Epithelial cell of esophagus (primary cell): ENCODE results near the gene MTIF3.
A peak's percentile ranks its signal among the peaks of the same experiment; 100 is the strongest.

Experiments
- DNase-seq: peaks from one replicate; pipeline ENCODE4 v3.0.0; 2010; ENCODE audit warnings: low read depth
- H3K4me3 ChIP-seq: 2 replicates; pipeline ENCODE4 v1.5.1; 2011; ENCODE audit warnings: mild to moderate bottlenecking, low read length, control low read depth
- TF ChIP-seq, protein P1 (sequence below): IDR thresholded peaks from 2 replicates; pipeline ENCODE4 v1.5.1; 2011; ENCODE audit warnings: low read depth, mild to moderate bottlenecking, low read length, control low read depth, inconsistent platforms; ENCODE audit not compliant: insufficient read depth; ENCODE audit errors: missing control alignments

Gene MTIF3

DNA sequence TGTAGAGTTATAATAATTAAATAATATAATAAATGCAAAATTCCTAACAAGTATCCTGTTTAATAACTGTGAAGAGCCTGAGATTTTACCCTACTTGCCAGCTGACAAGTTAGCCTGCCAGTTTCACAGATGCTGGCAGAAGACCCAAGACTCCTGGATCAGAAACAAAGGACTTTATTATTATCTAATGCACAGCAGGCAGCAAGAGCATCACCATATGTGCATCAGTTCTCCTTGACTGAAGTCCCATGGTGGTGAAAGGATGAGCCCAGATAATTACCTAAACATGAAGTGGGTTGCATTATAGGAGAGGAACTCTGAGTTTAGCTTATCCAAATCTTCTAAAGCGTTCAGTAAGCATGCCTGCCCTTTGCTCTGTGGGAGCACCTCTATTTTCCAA lies 39.1 kb upstream of the MTIF3 start:
- TF ChIP-seq, protein P1, sequence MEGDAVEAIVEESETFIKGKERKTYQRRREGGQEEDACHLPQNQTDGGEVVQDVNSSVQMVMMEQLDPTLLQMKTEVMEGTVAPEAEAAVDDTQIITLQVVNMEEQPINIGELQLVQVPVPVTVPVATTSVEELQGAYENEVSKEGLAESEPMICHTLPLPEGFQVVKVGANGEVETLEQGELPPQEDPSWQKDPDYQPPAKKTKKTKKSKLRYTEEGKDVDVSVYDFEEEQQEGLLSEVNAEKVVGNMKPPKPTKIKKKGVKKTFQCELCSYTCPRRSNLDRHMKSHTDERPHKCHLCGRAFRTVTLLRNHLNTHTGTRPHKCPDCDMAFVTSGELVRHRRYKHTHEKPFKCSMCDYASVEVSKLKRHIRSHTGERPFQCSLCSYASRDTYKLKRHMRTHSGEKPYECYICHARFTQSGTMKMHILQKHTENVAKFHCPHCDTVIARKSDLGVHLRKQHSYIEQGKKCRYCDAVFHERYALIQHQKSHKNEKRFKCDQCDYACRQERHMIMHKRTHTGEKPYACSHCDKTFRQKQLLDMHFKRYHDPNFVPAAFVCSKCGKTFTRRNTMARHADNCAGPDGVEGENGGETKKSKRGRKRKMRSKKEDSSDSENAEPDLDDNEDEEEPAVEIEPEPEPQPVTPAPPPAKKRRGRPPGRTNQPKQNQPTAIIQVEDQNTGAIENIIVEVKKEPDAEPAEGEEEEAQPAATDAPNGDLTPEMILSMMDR, result no peak
- no peak overlapping the region for H3K4me3 ChIP-seq
- no peak for DNase-seq

DNA sequence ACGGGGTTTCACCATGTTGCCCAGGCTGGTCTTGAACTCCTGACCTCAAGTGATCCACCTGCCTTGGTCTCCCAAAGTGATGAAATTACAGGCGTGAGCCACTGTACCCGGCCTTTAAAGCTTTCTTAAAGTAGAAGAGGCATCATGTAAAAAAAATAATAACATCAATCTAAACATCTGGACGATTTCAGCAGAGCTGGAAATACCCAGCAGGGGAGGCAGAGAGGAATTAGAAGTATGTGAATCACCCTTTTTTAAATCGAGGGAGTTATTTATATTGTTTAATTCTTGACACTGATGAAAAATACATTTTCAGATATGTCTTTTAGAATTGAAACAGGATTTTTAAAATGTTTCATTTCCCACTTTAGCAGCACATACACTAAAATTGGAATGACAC lies 37.4 kb upstream of the MTIF3 start:
- TF ChIP-seq, protein P1, result no peak
- H3K4me3 ChIP-seq, result no peak overlapping the region
- DNase-seq, result no peak

DNA sequence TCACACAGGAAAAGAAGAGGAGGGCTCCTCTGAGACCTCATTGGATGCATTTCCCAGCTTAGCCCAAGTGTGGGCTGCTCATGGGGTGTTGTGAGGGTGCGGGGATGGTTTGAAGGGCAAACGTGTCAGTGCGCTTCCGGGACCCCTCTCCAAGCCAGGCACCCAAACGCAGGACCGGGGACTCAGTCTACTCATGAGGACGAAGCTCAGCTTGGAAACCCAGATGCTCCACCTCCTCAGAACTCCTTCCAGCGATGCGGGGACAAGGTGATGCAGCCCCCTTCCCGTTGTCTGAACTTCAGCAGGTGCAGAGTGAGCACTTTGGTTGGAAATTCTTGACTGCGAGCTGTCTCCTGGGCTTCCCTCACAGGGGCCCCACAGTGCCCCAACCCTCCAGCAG lies 33.1 kb upstream of the MTIF3 start:
- H3K4me3 ChIP-seq, result no peak overlapping the region
- DNase-seq, result no peak
- TF ChIP-seq, protein P1, result no peak

DNA sequence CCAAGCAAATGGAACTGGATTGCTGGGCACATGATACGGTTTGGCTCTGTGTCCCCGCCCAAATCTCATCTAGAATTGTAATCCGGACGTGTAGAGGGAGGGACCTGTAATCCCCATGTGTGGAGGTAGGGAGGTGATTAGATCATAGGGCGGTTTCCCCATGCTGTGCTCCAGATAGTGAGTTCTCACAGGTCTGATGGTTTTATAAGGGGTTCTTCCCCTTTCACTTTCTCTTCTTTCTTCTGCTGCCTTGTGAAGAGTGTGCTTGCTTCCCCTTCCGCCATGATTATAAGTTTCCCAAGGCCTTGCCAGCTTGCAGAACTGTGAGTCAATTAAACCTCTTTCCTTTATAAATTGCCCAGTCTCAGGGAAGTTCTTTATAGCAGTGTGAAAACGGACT lies 32.6 kb upstream of the MTIF3 start:
- no peak overlapping the region for H3K4me3 ChIP-seq
- DNase-seq, result no peak
- TF ChIP-seq, protein P1, result no peak

DNA sequence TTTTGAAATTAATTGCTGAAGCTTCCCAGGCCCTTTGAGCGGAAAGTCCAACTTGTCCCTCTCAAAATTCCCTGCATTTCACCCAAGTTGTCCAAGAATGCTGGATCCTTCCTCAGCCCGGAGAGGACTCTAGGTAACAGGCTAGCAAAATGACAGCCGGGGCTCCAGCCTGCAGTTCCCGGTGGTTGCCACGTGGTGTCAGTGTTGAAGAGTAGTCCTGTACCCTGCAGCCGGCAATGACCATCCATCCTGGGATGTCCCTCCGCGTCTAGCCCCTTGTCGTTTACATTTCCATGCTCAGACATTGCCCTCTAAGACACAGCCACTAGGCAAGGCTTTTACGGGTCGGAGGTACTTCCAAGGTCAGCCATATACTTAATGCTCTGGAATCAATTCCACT lies 31.4 kb upstream of the MTIF3 start:
- no peak overlapping the region for H3K4me3 ChIP-seq
- TF ChIP-seq, protein P1, result peak; percentile 88
- peak; percentile 63 for DNase-seq

DNA sequence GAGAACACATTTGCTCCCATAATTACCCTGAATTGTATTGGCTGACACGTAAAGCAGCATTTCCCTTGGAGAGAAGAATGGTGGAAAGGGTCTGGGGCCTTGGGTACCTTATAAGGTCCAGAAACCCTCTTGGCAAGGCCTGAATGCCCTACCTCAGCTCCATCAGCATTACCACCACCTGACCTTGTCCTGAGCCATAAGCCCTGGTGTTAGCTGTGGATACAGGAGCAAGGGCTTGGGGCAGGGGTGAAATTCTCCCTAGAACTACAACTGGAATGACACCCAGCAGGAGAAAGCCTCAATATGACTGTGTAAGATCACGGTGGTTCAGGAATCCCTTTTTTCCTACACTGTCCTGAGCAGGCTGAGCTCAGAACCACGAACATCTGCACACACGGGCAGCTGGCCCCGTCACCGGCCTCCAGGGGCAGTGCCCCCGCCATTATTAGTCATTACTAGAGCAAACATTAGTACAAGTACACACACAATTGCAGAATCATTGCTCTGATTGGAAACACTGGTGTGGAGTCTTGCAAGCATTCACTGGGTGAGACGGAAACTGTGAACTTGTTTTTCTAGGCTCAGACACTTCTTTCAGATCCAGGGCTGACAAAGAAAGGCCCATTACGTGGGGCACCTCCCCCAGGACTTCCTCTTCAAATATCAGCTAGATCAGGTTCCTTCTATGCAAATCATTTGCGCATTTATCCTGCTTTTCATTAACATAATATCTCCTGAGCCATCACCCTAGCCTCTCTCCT lies 26.8 kb upstream of the MTIF3 start:
- DNase-seq, result peak; percentile 92
- H3K4me3 ChIP-seq, result no peak overlapping the region
- TF ChIP-seq, protein P1, result no peak

DNA sequence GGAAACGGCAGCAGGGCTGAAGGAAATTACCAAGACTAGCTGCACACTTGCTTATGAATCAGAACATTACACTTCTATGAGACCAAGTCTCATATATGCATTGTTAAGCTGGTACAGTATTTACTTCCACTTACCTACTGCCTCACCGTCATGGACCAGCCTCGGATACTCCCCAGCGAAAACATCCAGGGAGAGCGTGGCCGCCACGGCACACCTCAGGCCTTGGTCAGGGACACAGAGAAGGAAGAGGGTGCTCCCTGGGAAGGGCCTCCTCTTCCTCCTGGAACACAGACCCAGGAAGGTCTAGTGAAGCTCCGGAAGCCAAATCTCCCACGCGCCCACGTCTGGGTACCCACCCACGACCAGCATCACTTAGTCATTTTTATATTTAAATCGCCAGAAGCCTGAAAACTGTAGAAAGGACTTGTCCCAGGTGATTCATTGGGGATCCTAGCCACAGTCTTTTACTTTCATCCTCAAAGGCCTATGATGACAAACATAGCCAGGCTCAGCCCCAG lies 24.4 kb upstream of the MTIF3 start:
- DNase-seq, result no peak
- TF ChIP-seq, protein P1, result no peak
- no peak overlapping the region for H3K4me3 ChIP-seq
